ENCODE measurements around the gene SUCNR1. TPM values are rescaled to one million over a fixed set of nuclear protein-coding genes. Genes with fewer than 3 reads are reported as not detected.
"Not testable (repeated sequence)": the region's sequence is repeated elsewhere in the genome, so short reads cannot be mapped to it uniquely, and the experiment has no call there.

Gene SUCNR1
- total RNA-seq, 1 donor from 2014 or later: 3.1 TPM

GRCh38 chr3:151864423-151865101 lies 8.9 kb upstream of the SUCNR1 start:
- Histone ChIP-seq H3K27ac (no peak overlapping the region), H3K36me3 (no peaks in the 10 kb centered on the region), H3K27me3 (no peaks in the 10 kb centered on the region), H3K4me1 (no peaks in the 10 kb centered on the region), H3K4me3 (no peak overlapping the region), H3K9me3 (no peaks in the 10 kb centered on the region)
- no peak for TF ChIP-seq CTCF (IDR thresholded peaks at IDR 0.05)
- DNase-seq (ENCODE audit: low spot score in 2 of 2): no peak
- intact Hi-C loops (cut with DNase I): loop anchor here (5.0 kb wide), 1 partner anchor 38 kb away; no protein-coding TSS in a partner anchor

GRCh38 chr3:151866711-151867410 lies 6.6 kb upstream of the SUCNR1 start:
- Histone ChIP-seq H3K4me1 (peaks cover 0 to 3% of the 10 kb centered on the region in 2 donors), H3K9me3 (no peaks in the 10 kb centered on the region), H3K27me3 (no peaks in the 10 kb centered on the region), H3K36me3 (no peaks in the 10 kb centered on the region), H3K4me3 (no peak overlapping the region), H3K27ac (no peak overlapping the region)
- DNase-seq (ENCODE audit: low spot score in 2 of 2): no peak
- no peak for TF ChIP-seq CTCF (IDR thresholded peaks at IDR 0.05)
- intact Hi-C loops (cut with DNase I): loop anchor here (5.0 kb wide), 1 partner anchor 35 kb away; no protein-coding TSS in a partner anchor

DNA sequence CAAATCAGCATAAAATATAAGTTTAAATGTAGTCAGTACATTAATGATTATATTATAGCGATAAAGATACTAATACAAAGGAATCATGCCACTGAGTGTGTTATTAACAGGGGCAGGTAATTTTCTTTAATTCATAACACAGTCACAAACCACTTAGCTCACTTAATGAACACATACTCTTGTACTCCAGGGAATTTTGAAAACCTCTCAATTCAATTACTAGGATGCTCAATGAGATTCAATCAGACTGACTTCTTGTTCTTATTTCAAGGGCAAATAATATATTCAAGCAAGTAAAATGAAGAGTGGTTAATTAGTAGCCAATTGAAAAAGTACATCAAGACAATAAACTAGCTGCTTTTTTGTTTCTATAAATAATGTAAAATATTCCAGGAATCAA lies 5.8 kb upstream of the SUCNR1 start:
- no peak for TF ChIP-seq CTCF (IDR thresholded peaks at IDR 0.05)
- H3K27ac ChIP-seq: no peak overlapping the region
- intact Hi-C loops (cut with DNase I): loop anchor here (5.0 kb wide), 1 partner anchor 35 kb away; no protein-coding TSS in a partner anchor
- no peak overlapping the region for H3K4me3 ChIP-seq
- DNase-seq (ENCODE audit: low spot score in 2 of 2): no peak
- H3K9me3 ChIP-seq: no peaks in the 10 kb centered on the region
- no peaks in the 10 kb centered on the region for H3K27me3 ChIP-seq
- peaks cover 0 to 6% of the 10 kb centered on the region in 2 donors for H3K4me1 ChIP-seq
- H3K36me3 ChIP-seq: no peaks in the 10 kb centered on the region

DNA sequence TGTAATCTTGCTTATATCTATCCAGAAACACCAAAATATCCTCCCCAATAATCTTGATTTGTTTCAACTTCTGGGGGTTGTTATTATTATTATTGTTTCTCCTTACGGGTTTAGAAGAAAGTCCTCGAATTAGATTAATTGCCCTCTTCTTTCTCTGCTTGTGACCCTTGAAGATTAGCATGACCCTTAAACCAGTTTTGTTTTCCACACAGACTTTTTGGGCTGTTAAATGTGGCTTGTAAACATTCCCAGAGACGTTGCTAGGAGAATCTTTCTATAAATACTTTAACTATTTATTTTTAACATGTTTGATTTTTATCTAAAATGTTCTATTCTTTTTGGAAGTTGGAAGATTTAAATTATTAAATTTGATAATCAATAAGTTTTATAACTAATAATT lies 4.3 kb upstream of the SUCNR1 start:
- Histone ChIP-seq H3K27me3 (no peaks in the 10 kb centered on the region), H3K9me3 (no peaks in the 10 kb centered on the region), H3K27ac (no peak overlapping the region), H3K4me3 (no peak overlapping the region), H3K4me1 (peaks cover 0 to 6% of the 10 kb centered on the region in 2 donors), H3K36me3 (no peaks in the 10 kb centered on the region)
- intact Hi-C loops (cut with DNase I): loop anchor here (5.0 kb wide), 1 partner anchor 33 kb away; no protein-coding TSS in a partner anchor
- no peak for DNase-seq (ENCODE audit: low spot score in 2 of 2)
- TF ChIP-seq CTCF (IDR thresholded peaks at IDR 0.05): no peak

DNA sequence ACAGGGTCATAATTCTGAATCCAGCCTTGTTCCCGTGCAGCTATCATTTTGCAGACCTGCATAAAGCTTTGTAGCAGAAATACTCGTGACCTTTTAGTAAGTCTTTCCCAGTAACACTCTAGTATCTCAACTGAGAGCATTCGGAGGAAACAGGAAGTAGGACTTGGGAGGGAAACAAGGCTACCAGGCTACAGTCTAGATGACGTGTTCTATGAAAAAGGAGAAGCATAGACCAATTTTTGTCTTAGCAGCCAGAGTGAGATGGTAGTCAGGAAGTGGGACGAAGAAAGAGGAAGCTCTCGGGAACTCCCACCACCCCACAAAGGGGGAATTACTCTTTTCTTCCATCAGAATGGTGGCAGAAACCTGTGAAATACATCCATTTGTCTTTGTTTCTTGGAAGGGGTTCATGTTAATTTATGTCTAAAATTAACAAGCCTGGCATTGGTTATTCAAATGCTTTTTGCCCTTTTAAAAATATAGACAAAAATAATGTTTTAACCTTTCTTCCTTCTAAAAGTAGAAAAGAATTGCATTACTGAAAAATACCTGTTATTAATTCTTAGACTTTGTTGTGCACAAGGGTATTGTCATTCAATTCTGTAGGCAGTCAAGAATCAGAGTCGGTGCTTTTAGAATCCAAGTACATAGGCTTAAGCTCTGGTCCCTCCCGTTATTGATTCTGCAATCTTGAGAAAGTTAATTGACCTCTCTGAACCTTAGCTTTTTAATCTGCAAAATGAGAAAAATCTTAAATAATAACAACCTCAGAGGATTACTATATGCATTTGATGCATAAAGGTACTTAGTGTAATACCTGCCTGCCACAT lies 1.6 kb upstream of the SUCNR1 start:
- Histone ChIP-seq H3K4me1 (peaks cover 0 to 6% of the 10 kb centered on the region in 2 donors), H3K27ac (peak overlapping the region; percentile 22 to 37), H3K4me3 (no peak overlapping the region), H3K36me3 (no peaks in the 10 kb centered on the region), H3K9me3 (no peaks in the 10 kb centered on the region), H3K27me3 (no peaks in the 10 kb centered on the region)
- no peak for DNase-seq (ENCODE audit: low spot score in 2 of 2)
- intact Hi-C loops (cut with DNase I): no loop called here
- TF ChIP-seq CTCF (IDR thresholded peaks at IDR 0.05): no peak

DNA sequence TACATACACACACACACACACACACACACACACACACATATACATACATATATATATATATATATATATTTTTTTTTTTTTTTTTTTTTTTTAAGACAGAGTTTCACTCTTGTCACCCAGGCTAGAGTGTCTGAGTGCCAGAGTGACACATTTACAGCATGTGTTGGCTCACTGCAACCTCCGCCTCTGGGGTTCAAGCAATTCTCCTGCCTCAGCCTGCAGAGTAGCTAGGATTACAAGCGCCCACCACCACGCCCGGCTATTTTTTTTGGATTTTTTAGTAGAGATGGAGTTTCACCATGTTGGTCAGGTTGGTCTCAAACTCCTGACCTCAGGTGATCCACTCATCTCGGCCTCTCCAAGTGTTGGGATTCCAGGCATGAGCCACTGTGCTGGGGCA lies 636 bp downstream of the SUCNR1 start:
- H3K9me3 ChIP-seq; H3K4me3 ChIP-seq; H3K36me3 ChIP-seq; H3K27ac ChIP-seq; H3K27me3 ChIP-seq; intact Hi-C loops (cut with DNase I); DNase-seq (ENCODE audit: low spot score in 2 of 2); H3K4me1 ChIP-seq: not testable (repeated sequence)

All from ascending aorta (tissue), 2 donors.